ENCODE measurements around the gene BBX.
A peak's percentile ranks its signal among the peaks of the same experiment; 100 is the strongest.

The BBX gene

GRCh38 chr3:107654218-107654617 lies 131.5 kb downstream of the BBX start:
- TF ChIP-seq TEAD4 (IDR thresholded peaks at IDR 0.05) (no peak), ZBTB7A (IDR thresholded peaks at IDR 0.05; ENCODE audit: low read depth) (no peak)

DNA sequence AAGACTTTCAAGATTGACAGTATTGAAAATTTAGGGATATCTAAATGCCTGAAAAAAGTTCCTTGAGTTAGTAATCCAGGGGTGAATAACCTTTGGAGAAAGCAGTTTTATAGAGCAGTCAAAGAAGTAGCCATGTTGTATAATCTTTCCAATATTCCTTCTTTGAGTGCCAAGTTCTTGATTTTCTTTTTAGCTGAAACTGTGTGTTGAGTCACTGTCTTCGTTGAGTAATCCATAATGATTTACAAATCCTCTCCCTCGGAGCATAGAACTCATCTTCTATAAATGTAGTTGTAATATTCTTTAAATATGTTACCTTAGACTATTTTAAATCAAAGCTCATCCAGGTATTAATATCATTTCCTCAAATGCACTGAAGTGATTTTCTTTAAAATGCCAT lies 135.2 kb downstream of the BBX start:
- TF ChIP-seq, protein P1, sequence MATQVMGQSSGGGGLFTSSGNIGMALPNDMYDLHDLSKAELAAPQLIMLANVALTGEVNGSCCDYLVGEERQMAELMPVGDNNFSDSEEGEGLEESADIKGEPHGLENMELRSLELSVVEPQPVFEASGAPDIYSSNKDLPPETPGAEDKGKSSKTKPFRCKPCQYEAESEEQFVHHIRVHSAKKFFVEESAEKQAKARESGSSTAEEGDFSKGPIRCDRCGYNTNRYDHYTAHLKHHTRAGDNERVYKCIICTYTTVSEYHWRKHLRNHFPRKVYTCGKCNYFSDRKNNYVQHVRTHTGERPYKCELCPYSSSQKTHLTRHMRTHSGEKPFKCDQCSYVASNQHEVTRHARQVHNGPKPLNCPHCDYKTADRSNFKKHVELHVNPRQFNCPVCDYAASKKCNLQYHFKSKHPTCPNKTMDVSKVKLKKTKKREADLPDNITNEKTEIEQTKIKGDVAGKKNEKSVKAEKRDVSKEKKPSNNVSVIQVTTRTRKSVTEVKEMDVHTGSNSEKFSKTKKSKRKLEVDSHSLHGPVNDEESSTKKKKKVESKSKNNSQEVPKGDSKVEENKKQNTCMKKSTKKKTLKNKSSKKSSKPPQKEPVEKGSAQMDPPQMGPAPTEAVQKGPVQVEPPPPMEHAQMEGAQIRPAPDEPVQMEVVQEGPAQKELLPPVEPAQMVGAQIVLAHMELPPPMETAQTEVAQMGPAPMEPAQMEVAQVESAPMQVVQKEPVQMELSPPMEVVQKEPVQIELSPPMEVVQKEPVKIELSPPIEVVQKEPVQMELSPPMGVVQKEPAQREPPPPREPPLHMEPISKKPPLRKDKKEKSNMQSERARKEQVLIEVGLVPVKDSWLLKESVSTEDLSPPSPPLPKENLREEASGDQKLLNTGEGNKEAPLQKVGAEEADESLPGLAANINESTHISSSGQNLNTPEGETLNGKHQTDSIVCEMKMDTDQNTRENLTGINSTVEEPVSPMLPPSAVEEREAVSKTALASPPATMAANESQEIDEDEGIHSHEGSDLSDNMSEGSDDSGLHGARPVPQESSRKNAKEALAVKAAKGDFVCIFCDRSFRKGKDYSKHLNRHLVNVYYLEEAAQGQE (IDR thresholded peaks at IDR 0.05; ENCODE audit: low read depth): no peak
- TF ChIP-seq TEAD4 (IDR thresholded peaks at IDR 0.05): no peak
- no peak for TF ChIP-seq EP300 (IDR thresholded peaks at IDR 0.05; ENCODE audit: borderline replicate concordance)
- TF ChIP-seq EGR1 (IDR thresholded peaks at IDR 0.05): no peak
- TF ChIP-seq MAX (IDR thresholded peaks at IDR 0.05): no peak
- TF ChIP-seq CREB1 (IDR thresholded peaks at IDR 0.05; ENCODE audit: low read depth): no peak
- no peak for TF ChIP-seq TAF1 (IDR thresholded peaks at IDR 0.05; ENCODE audit: low read depth)
- no peak for TF ChIP-seq RAD21 (IDR thresholded peaks at IDR 0.05; ENCODE audit: low read depth)
- no peak for TF ChIP-seq NFIC (IDR thresholded peaks at IDR 0.05)
- no peak for TF ChIP-seq TCF12 (IDR thresholded peaks at IDR 0.05; ENCODE audit: low read depth)
- TF ChIP-seq YY1 (IDR thresholded peaks at IDR 0.05; ENCODE audit: low read depth): no peak
- TF ChIP-seq CEBPB (IDR thresholded peaks at IDR 0.05): no peak
- TF ChIP-seq FOXM1 (IDR thresholded peaks at IDR 0.05; ENCODE audit: borderline replicate concordance, low read depth): no peak
- TF ChIP-seq, protein P2, sequence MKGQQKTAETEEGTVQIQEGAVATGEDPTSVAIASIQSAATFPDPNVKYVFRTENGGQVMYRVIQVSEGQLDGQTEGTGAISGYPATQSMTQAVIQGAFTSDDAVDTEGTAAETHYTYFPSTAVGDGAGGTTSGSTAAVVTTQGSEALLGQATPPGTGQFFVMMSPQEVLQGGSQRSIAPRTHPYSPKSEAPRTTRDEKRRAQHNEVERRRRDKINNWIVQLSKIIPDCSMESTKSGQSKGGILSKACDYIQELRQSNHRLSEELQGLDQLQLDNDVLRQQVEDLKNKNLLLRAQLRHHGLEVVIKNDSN (IDR thresholded peaks at IDR 0.05): no peak
- no peak for TF ChIP-seq ZBTB7A (IDR thresholded peaks at IDR 0.05; ENCODE audit: low read depth)

GRCh38 chr3:107660306-107660976 lies 137.7 kb downstream of the BBX start:
- 0 out of 2 replicates have a peak, but pooled peaks have one; percentile 16 for TF ChIP-seq CEBPB (IDR thresholded peaks at IDR 0.05)
- TF ChIP-seq EGR1 (IDR thresholded peaks at IDR 0.05): no peak
- TF ChIP-seq RAD21 (IDR thresholded peaks at IDR 0.05; ENCODE audit: low read depth): peak; percentile 36

DNA sequence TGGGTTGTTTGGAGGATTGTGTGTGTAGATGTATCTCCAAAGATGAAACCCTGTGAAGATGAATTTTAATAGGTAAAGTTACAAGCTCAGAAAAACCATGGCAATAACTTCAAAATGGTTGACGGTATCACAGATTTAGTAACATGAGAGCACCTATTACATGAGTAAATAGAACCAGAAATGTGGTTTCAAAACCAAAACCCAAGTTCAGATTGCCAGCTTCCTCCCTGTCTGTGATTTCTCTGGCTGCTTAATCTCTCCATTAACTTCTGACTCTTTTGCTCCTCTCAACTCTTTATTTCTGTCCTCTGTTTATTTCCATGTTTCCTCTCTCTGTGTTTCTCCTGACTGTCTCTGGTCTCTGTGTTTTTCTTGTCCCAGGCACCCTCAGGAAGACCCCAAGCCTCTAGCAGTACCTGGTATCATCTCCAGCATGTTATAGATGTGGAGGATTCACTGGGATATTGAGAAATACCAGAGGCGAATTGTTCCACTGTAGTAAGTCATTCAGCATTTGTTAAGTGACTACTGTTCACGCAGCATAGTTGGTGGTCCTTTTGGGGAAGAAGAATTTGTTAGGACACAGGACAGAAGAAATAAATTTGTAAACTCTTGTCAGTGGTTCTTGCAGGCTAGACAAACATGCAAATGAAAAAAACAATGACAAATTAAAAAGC lies 138.8 kb downstream of the BBX start:
- TF ChIP-seq RAD21 (IDR thresholded peaks at IDR 0.05; ENCODE audit: low read depth) (no peak), CEBPB (IDR thresholded peaks at IDR 0.05) (no peak), ZBTB7A (IDR thresholded peaks at IDR 0.05; ENCODE audit: low read depth) (no peak), TCF12 (IDR thresholded peaks at IDR 0.05; ENCODE audit: low read depth) (no peak)

GRCh38 chr3:107662124-107662507 lies 139.4 kb downstream of the BBX start:
- no peak for TF ChIP-seq TAF1 (IDR thresholded peaks at IDR 0.05; ENCODE audit: low read depth)
- TF ChIP-seq EGR1 (IDR thresholded peaks at IDR 0.05): no peak
- TF ChIP-seq NFIC (IDR thresholded peaks at IDR 0.05): no peak
- no peak for TF ChIP-seq CEBPB (IDR thresholded peaks at IDR 0.05)
- no peak for TF ChIP-seq ZBTB7A (IDR thresholded peaks at IDR 0.05; ENCODE audit: low read depth)
- no peak for TF ChIP-seq YY1 (IDR thresholded peaks at IDR 0.05; ENCODE audit: low read depth)
- TF ChIP-seq, protein P1 (IDR thresholded peaks at IDR 0.05; ENCODE audit: low read depth): no peak
- TF ChIP-seq RAD21 (IDR thresholded peaks at IDR 0.05; ENCODE audit: low read depth): no peak
- TF ChIP-seq TCF12 (IDR thresholded peaks at IDR 0.05; ENCODE audit: low read depth): no peak
- TF ChIP-seq MAX (IDR thresholded peaks at IDR 0.05): no peak
- TF ChIP-seq, protein P2 (IDR thresholded peaks at IDR 0.05): no peak
- no peak for TF ChIP-seq CREB1 (IDR thresholded peaks at IDR 0.05; ENCODE audit: low read depth)
- no peak for TF ChIP-seq EP300 (IDR thresholded peaks at IDR 0.05; ENCODE audit: borderline replicate concordance)
- TF ChIP-seq TEAD4 (IDR thresholded peaks at IDR 0.05): no peak
- TF ChIP-seq FOXM1 (IDR thresholded peaks at IDR 0.05; ENCODE audit: borderline replicate concordance, low read depth): no peak

DNA sequence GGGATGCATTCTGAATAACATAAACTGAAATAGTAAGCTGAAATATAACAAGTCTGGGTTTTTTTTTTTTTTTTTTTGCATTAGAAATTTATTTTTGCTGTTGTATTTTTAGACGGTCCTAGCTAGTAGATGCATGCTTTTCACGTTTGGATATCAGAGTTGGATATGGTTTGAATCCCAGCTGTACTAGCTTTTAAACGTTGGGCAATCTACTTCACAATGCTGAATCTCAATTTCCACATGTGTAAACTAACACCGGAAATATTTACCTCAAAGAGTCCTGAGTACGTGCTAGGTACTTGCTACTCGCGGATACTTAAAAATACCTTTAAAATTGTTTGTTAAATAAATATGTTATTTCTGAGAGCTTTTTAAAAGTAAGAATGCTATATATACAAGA lies 139.8 kb downstream of the BBX start:
- no peak for TF ChIP-seq TEAD4 (IDR thresholded peaks at IDR 0.05)
- TF ChIP-seq EP300 (IDR thresholded peaks at IDR 0.05; ENCODE audit: borderline replicate concordance): no peak
- no peak for TF ChIP-seq ZBTB7A (IDR thresholded peaks at IDR 0.05; ENCODE audit: low read depth)
